ENCODE data around the gene CFAP299.

DNA sequence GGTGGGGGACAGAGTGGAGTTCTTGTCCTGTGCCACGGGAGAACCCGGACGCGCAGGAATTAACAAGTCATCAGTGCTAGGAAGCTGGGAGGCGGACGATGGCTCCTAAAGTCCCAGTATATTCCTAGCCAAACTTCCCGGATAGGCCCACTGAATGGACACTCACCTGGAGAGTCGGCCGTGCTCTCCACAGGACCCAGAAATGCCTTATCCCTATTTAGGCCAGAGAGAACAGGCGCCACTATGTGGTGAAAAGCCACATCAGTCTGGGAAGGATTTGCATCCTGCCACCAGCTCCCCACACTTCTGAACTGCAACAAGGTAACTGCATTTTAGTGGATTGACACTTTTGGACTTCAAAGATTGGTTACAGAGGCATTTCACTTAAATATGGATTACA lies 1.1 kb downstream of the CFAP299 start:
- TF ChIP-seq, protein P1, sequence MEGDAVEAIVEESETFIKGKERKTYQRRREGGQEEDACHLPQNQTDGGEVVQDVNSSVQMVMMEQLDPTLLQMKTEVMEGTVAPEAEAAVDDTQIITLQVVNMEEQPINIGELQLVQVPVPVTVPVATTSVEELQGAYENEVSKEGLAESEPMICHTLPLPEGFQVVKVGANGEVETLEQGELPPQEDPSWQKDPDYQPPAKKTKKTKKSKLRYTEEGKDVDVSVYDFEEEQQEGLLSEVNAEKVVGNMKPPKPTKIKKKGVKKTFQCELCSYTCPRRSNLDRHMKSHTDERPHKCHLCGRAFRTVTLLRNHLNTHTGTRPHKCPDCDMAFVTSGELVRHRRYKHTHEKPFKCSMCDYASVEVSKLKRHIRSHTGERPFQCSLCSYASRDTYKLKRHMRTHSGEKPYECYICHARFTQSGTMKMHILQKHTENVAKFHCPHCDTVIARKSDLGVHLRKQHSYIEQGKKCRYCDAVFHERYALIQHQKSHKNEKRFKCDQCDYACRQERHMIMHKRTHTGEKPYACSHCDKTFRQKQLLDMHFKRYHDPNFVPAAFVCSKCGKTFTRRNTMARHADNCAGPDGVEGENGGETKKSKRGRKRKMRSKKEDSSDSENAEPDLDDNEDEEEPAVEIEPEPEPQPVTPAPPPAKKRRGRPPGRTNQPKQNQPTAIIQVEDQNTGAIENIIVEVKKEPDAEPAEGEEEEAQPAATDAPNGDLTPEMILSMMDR (IDR thresholded peaks at IDR 0.05; ENCODE audit: poor library complexity) = peak; percentile 46
- TF ChIP-seq EZH2 (IDR thresholded peaks at IDR 0.05; ENCODE audit: borderline replicate concordance) (no peak), EZH2phosphoT487 (IDR thresholded peaks at IDR 0.05; ENCODE audit: low read depth, severe bottlenecking, unreplicated experiment) (no peak)
